ENCODE results near the gene SLCO3A1.

The SLCO3A1 gene

GRCh38 chr15:91885054-91885453, 31.5 kb downstream of the SLCO3A1 start:
- no peak for DNase-seq

GRCh38 chr15:91885714-91886270, 32.3 kb downstream of the SLCO3A1 start:
- no peak for DNase-seq

GRCh38 chr15:91886878-91887277, 33.4 kb downstream of the SLCO3A1 start:
- DNase-seq = no peak

- DNase-seq = no peak
Measured at GRCh38 chr15:91887321-91887720, 33.8 kb downstream of the SLCO3A1 start.

GRCh38 chr15:91887921-91888373, 34.4 kb downstream of the SLCO3A1 start:
- no peak for DNase-seq

- no peak for DNase-seq
Measured at GRCh38 chr15:91889111-91889815, 35.8 kb downstream of the SLCO3A1 start.

- no peak for DNase-seq
Measured at GRCh38 chr15:91890614-91891013, 37.1 kb downstream of the SLCO3A1 start.

GRCh38 chr15:91891101-91891500, 37.6 kb downstream of the SLCO3A1 start:
- DNase-seq = no peak

- no peak for DNase-seq
Measured at GRCh38 chr15:91891788-91892345, 38.4 kb downstream of the SLCO3A1 start.

GRCh38 chr15:91892436-91892835, 38.9 kb downstream of the SLCO3A1 start:
- DNase-seq = no peak

- DNase-seq = no peak
Measured at GRCh38 chr15:91894606-91895005, 41.1 kb downstream of the SLCO3A1 start.

GRCh38 chr15:91895051-91895450, 41.5 kb downstream of the SLCO3A1 start:
- DNase-seq = no peak

- DNase-seq = no peak
Measured at GRCh38 chr15:91896341-91897055, 43.0 kb downstream of the SLCO3A1 start.

- no peak for DNase-seq
Measured at GRCh38 chr15:91897585-91898372, 44.3 kb downstream of the SLCO3A1 start.

GRCh38 chr15:91898843-91899242, 45.3 kb downstream of the SLCO3A1 start:
- DNase-seq = no peak

GRCh38 chr15:91904942-91905341, 51.4 kb downstream of the SLCO3A1 start:
- DNase-seq = no peak

GRCh38 chr15:91908391-91908790, 54.9 kb downstream of the SLCO3A1 start:
- no peak for DNase-seq

GRCh38 chr15:91909111-91909510, 55.6 kb downstream of the SLCO3A1 start:
- no peak for DNase-seq

- DNase-seq = no peak
Measured at GRCh38 chr15:91909574-91909973, 56.1 kb downstream of the SLCO3A1 start.

- DNase-seq = no peak
Measured at GRCh38 chr15:91911844-91912243, 58.3 kb downstream of the SLCO3A1 start.

- no peak for DNase-seq
Measured at GRCh38 chr15:91912336-91912735, 58.8 kb downstream of the SLCO3A1 start.

GRCh38 chr15:91913560-91913959, 60.1 kb downstream of the SLCO3A1 start:
- DNase-seq = no peak

- DNase-seq = no peak
Measured at GRCh38 chr15:91915576-91915975, 62.1 kb downstream of the SLCO3A1 start.
